ENCODE results near the gene DBH.

DBH gene

DNA sequence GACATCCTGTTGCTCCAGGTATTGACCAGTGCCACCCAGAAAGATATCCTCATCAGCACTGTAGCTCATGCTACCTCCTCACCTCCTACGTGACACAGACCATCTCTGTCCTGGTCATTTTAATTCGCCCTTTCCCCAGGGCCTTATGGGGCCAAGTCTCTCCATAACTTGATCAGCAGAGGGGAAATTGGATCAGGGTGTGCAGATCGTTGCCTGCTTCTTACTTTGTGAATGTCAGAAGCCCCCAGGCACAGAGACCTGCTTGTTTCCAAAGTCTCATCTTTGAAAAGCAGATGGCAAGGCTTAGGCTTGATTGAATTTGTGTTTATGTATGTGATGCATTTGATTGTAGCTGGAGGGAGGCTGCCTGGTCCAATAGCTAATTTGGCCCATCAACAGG, 8.8 kb upstream of the DBH start:
- no peak for DNase-seq

- no peak for DNase-seq
Measured at GRCh38 chr9:133628766-133629165, 7.4 kb upstream of the DBH start.

GRCh38 chr9:133629221-133630110, 6.7 kb upstream of the DBH start:
- DNase-seq = no peak

DNA sequence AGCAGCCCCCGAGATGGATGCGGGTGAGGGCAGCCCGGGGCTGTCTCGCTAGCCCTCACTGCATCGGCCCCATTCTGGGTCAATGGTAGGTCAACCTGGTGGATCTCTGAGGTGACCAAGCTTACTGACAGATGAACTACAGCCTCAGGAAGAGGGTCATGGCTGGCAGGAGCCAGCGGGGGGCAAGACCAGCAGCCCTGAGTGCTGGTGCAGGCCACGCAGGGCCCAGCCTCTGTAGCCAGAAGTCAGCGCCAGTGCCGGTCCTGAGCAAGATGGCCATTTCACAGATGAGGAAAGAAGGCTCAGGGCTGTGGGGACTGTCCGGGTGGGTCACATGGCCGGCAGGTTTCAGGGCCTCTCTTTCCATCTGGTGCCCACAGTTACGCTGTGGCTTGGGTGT, 5.1 kb upstream of the DBH start:
- no peak for DNase-seq

DNA sequence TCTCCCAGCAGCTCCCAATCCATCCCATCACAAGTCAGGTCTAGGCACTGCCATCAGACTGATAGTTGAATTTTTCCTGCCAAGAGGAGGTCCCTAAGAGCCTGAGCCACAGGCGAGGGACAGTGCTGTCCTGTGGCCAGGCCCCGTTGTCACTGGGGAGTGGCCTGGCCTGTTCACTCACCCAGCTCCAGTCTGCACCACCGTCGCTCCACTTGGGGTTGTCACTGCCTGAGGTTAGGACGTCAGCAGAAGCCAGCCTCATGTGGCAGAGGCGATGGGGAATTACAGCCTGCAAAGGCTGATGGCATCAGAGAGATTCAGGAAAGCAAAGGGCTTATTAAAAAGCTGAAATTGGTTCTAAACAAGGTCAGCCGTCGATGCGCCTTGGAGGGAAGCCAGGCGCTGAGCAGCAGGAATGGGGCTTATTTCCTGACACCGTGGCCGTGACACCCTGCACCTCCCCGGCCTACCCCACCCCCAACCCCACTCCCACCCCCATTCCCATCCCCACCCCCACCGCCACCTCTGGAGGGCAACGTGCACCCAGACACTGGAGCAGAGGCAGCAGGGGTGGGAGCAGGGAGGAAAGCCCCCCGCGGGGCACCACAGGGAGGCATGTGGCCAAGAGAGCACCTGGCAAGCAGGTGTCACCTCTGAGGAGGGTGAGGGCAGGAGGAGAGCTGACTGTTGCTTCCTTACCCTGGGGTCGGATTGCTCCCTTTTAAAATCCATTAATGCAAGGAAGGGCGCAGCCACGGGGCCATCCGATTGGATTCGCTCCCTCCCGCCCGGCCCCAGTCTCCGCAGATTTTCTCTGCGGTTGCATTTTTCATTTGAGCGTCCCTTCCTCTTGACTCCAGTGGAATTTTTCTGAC, 3.1 kb upstream of the DBH start:
- no peak for DNase-seq

GRCh38 chr9:133633681-133634080, 2.5 kb upstream of the DBH start:
- peak; percentile 45 for DNase-seq

DNA sequence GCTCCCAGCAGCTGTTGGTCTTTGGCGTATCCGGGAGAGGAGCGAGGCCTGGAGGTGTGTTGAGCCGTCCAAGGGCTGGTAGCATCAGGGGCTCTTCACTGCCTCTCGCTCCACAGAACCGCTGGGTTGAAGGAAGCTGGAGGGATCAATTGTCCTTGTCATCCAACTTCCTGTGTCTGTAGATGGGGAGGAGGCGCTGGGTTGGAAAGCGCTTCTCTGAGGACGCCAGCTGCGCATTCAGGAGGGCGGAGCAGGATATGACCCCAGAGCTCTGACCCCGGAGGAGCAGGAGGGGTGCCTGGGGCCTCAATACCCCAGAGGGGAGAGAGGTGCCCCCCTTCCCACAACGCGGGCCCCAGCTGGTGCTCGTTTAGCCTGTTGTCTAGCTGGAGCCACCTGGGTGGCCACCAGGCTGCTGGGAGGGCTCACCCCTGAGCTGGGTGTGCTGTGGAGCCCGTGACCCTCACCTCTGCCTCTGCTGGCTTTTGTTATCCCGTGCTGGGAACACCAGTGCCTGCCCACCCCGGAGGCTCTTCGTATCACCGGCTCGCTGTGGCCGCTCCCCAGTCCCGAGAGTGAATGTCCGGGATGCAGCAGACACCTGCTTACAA, 2.0 kb upstream of the DBH start:
- peak; percentile 13 for DNase-seq

GRCh38 chr9:133635098-133635497, 1.1 kb upstream of the DBH start:
- no peak for DNase-seq

GRCh38 chr9:133636902-133637301, 739 bp downstream of the DBH start:
- DNase-seq = no peak

DNA sequence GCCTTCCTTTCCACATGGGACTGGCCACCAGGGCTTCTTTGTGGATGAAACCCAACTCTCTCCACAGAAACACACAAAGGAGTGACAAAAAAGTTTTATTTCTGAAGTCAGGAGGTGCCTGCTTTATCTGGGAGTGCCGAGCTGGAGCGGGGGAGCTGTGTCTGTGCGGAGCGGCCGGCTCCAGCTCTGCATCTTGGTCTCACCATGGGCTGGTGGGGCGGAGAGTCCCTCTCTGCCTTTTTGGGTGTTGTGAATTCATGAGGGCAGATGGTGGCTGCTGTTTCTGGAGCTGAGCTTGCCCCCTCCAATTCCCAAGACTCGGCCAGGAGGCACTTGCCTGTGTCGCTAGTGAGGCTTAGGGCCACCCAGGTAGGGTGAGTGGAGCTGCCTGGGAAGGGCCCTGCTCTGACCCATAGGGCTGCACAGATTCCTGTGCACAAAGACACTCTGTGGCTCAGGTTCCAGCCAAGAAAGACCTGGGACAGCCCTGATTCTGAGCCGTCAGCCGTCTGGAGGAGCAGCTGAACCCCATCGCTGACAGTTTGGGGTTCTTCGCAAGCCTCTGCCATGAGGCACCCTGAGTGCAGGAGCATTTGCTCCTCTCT, 1.4 kb downstream of the DBH start:
- DNase-seq = no peak

DNA sequence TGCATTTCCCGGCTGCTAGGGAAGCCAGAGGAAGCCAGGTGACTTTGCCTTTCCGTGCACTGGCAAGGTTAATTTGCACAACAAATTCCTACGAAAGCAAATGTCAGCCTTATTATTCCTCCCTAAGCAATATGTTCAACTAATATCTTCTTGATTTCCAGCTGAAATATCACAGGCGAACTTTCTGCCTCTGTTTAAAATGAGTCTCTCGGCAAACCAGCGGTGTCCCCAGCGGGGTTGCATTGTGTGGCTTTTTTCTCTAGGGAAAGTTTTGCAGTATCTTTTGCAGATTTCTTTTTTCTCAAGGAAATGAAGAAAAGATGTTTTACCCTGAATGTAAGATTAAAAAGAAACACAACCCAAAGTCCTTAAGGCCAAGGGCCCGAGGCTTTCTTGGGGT, 1.9 kb downstream of the DBH start:
- DNase-seq = no peak

DNA sequence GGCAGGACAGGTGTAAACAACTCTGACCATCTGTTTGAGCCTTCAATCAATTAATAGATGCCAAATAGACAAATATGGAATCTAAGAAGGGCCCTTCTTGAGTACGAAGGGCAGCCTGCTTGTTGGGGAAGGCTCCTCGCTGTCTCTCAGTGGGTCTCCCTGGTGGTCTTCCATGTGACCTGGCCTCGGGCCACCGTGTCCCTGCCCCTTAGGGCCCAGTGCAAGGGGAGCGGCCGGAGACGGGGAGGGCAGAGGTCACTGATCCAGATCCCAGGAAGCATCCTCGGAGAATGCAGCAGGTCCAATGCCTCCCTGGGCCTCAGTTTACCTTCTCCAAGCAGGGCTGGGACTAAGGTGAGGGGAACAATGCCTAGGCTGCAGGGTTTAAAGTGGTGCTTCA, 2.5 kb downstream of the DBH start:
- no peak for DNase-seq

- DNase-seq = no peak
Measured at GRCh38 chr9:133639613-133640012, 3.5 kb downstream of the DBH start.

- DNase-seq = no peak
Measured at GRCh38 chr9:133640160-133640559, 4.0 kb downstream of the DBH start.

DNA sequence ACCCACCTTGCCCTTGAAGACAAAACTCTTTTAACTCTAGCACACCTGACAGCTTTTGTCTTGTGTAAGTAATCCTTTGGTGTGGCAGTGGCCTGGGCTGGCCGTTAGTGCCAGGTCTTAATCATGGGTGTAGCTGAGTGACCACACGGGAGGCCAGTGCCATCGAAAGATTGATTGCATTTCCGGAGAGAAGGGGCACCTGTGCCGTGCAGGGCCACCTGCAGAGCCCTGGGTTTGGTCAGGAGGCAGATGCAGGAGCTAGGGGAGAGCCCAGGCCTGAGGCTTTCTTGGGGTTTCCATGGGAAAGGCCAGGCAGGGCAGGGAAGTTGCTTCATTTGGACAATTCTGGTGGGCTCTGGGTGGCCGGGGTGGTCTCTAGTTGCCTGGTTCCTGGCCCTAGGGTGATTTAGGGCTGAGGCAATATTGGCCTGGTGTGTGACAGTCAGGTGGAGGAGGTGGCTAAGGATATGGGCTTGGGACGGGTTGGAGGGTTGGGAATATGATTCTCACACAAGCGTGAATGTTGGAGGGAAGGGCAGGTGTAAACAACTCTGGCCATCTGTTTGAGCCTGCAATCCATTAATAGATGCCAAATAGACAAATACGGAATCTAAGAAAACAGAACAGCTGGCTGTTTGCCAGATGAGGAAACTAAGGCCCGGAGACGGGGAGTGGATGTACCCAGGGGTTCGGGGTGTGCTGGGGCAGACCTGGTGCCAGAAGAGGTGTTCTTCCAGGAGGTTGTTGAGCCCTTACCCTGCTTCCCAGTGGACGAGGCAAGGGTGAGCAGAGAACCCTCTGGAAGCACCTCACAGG, 4.6 kb downstream of the DBH start:
- no peak for DNase-seq

- DNase-seq = no peak
Measured at GRCh38 chr9:133641396-133641655, 5.2 kb downstream of the DBH start.

DNA sequence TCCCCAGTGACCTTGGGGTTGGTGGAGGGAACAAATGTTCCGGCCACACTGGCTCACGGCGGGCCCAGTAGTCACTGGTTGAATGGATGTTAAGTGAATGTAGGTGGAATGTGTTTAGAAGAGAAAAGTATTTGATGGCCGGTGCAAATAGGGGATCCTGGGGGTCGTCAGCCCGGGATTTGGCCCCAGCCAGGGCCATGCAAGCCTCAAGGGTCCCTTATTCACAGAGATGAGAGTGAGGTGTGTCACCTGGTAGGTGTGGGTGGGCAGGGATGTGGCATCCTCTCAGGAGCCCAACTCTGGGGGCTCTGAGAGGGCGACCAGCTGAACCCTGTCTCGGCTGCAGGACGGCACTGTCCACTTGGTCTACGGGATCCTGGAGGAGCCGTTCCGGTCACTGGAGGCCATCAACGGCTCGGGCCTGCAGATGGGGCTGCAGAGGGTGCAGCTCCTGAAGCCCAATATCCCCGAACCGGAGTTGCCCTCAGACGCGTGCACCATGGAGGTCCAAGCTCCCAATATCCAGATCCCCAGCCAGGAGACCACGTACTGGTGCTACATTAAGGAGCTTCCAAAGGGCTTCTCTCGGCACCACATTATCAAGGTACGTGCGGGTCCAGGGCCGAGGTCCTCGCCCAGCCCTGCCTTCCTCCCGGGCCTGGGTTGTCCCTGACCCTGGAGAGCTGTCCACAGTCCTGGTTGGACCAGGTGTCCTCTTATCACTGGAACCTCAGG, 5.9 kb downstream of the DBH start:
- DNase-seq = no peak

DNA sequence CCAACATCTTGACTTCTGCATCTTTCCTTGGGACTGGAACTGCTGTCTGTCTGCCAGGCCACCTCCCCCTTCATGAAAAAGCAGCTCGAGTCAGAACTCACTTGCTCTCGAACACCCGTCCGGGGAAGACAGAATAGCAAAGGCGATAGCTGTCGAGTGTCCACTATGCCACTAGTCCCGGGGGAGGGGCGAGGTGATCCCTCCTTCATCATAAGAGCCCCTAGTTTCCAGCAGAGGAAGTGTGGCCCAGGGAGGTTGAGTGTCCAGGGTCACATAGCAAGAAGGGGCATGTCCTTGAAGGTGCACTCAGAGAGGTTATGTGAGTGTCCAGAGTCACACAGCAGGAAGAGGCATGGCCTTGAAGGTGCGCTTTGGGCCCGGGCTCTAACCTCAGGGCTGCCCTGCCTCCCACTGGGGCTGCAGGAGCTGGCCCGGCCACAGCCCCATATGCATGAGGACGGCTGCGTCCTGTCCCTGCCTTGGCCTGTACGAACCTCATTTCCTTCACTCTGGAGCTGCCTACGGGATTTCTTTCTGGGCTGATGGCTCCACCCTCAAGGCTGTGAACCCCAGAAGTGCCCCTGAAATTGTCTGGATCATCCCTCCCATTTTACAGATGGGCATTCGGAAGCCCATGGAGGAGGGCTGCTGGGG, 6.7 kb downstream of the DBH start:
- no peak for DNase-seq

GRCh38 chr9:133643362-133643755, 7.2 kb downstream of the DBH start:
- no peak for DNase-seq

- DNase-seq = no peak
Measured at GRCh38 chr9:133643978-133644760, 8.0 kb downstream of the DBH start.

Data from hematopoietic multipotent progenitor cell treated with erythropoietin and hydrocortisone succinate and interleukin-3 and kit ligand, for 4 days (in vitro differentiated cells).